ENCODE measurements around the gene MARVELD2.

GRCh38 chr5:69454460-69455249 is 39.7 kb downstream of the MARVELD2 start:
- TF ChIP-seq EP300 (IDR thresholded peaks at IDR 0.05) (no peak), CTCF (IDR thresholded peaks at IDR 0.05) (no peak), POLR2A (IDR thresholded peaks at IDR 0.05) (no peak)
